A549 treated with GW870086 at 1 μM for 4 hours (cell line): ENCODE measurements around the gene MBNL1. TPM values are rescaled to one million over a fixed set of nuclear protein-coding genes. Genes with fewer than 3 reads are reported as not detected.

Experiments
- total RNA-seq: library from RNA; stranded (reverse); fragments of 200-300 nt; extraction: Qiagen RNA extraction; gene quantifications from 5 replicates; pipeline ENCODE4 v1.2.3, GENCODE V29; 2022; ENCODE audit warnings: low read depth

MBNL1 gene
- 41.9 to 69.0 TPM (median 63.4 TPM) in 5 replicates for total RNA-seq

GRCh38 chr3:152268555-152269055, at the start of gene MBNL1:
Gene MBNL1, plus strand, starts transcription at chr3:152268929. Its CDS starts 31,265 bp downstream, at chr3:152300194.

